ENCODE measurements around the gene NR5A2.

- TF ChIP-seq, protein P1, sequence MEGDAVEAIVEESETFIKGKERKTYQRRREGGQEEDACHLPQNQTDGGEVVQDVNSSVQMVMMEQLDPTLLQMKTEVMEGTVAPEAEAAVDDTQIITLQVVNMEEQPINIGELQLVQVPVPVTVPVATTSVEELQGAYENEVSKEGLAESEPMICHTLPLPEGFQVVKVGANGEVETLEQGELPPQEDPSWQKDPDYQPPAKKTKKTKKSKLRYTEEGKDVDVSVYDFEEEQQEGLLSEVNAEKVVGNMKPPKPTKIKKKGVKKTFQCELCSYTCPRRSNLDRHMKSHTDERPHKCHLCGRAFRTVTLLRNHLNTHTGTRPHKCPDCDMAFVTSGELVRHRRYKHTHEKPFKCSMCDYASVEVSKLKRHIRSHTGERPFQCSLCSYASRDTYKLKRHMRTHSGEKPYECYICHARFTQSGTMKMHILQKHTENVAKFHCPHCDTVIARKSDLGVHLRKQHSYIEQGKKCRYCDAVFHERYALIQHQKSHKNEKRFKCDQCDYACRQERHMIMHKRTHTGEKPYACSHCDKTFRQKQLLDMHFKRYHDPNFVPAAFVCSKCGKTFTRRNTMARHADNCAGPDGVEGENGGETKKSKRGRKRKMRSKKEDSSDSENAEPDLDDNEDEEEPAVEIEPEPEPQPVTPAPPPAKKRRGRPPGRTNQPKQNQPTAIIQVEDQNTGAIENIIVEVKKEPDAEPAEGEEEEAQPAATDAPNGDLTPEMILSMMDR (IDR thresholded peaks at IDR 0.05), result no peak
- TF ChIP-seq STAT6 (CRISPR knock-in tag; conservative IDR thresholded peaks at IDR 0.05; ENCODE audit: low read depth) (no peak), CBFB (CRISPR knock-in tag; IDR thresholded peaks at IDR 0.05; ENCODE audit: low read depth) (no peak), ZNF281 (CRISPR knock-in tag; IDR thresholded peaks at IDR 0.05) (no peak), TP53 (CRISPR knock-in tag; IDR thresholded peaks at IDR 0.05) (no peak), MAX (CRISPR knock-in tag; IDR thresholded peaks at IDR 0.05) (no peak), PREB (CRISPR knock-in tag; IDR thresholded peaks at IDR 0.05; ENCODE audit: borderline replicate concordance) (no peak), SP1 (CRISPR knock-in tag; conservative IDR thresholded peaks at IDR 0.05) (no peak), EMX1 (CRISPR knock-in tag; IDR thresholded peaks at IDR 0.05) (no peak), NR1H2 (CRISPR knock-in tag; IDR thresholded peaks at IDR 0.05) (no peak), TEAD4 (CRISPR knock-in tag; IDR thresholded peaks at IDR 0.05) (no peak), NR2C2 (CRISPR knock-in tag; IDR thresholded peaks at IDR 0.05) (no peak)
- TF ChIP-seq, protein P2, sequence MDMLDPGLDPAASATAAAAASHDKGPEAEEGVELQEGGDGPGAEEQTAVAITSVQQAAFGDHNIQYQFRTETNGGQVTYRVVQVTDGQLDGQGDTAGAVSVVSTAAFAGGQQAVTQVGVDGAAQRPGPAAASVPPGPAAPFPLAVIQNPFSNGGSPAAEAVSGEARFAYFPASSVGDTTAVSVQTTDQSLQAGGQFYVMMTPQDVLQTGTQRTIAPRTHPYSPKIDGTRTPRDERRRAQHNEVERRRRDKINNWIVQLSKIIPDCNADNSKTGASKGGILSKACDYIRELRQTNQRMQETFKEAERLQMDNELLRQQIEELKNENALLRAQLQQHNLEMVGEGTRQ (CRISPR knock-in tag; IDR thresholded peaks at IDR 0.05), result no peak
Observed at GRCh38 chr1:200146100-200146499, 118.6 kb downstream of the NR5A2 start.
